ENCODE results near the gene ATG4C.
"Not testable (repeated sequence)": the region's sequence is repeated elsewhere in the genome, so short reads cannot be mapped to it uniquely, and the experiment has no call there.

Gene ATG4C

DNA sequence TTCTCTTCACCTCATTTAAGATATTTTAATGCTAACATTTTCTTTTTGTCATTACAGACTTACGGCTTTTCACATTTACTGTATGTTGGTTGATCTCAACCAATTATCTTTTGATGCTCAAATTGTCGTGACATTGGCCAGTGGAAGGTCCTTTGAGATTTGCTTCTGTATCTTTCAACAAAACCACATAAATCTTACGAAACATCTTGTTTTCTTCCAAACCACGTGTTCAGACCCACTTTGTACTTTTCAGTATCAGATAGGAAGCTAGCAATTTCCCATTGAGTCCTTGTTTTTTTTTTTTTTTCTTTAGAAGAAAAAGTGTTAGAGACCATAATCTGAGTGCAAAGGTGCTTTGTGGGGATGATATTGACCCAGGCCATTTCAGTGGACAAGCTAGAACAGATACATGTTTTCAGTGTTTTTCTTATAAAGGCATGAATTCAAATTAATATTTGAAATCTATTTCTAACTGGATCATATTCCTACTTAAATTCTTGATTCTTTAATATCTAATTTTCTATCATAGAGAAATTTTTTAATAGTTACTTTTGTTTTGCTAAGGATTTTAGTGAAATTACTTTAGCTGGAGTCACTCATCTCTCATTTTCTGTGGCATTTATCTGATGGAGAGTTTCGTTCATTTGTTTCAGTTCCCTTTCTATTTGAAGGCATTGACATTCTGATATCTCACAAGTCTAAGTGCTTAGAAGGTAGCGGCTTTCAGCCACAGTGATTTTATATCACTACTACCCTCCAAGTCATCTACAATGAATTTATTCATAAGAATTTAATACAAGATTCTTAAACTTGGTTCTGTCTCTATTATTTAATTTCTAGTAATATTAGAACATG, 26.7 kb downstream of the ATG4C start:
- Histone ChIP-seq H3K4me3 (ENCODE audit: low read depth in 1 of 2, low read length in 2 of 2) (no peak overlapping the region), H4K20me1 (ENCODE audit: insufficient read depth, low read length) (no peaks in the 10 kb centered on the region), H2AFZ (ENCODE audit: low read depth, low read length) (no peak overlapping the region), H3K36me3 (ENCODE audit: insufficient read depth, low read length) (peaks cover 20% of the 10 kb centered on the region; the same call in 1 of the 2 replicates), H3K9me3 (ENCODE audit: insufficient read depth, low read length, severe bottlenecking) (no peaks in the 10 kb centered on the region), H3K79me2 (ENCODE audit: insufficient read depth, low read length) (no peaks in the 10 kb centered on the region), H3K4me1 (ENCODE audit: insufficient read depth, low read length) (no peaks in the 10 kb centered on the region), H3K9ac (ENCODE audit: low read depth, low read length) (no peak overlapping the region), H3K27me3 (ENCODE audit: insufficient read depth, low read length, poor library complexity) (no peaks in the 10 kb centered on the region), H3K27ac (ENCODE audit: low read length) (no peak overlapping the region), H3K4me2 (ENCODE audit: insufficient read depth, low read length) (no peak overlapping the region)
- DNase-seq (no peak), ATAC-seq (ENCODE audit: insufficient read depth, low read depth) (no peak)
- no peak for TF ChIP-seq EZH2 (IDR thresholded peaks at IDR 0.05; ENCODE audit: borderline replicate concordance, low read depth, low read length, severe bottlenecking)
- TF ChIP-seq, protein P1, sequence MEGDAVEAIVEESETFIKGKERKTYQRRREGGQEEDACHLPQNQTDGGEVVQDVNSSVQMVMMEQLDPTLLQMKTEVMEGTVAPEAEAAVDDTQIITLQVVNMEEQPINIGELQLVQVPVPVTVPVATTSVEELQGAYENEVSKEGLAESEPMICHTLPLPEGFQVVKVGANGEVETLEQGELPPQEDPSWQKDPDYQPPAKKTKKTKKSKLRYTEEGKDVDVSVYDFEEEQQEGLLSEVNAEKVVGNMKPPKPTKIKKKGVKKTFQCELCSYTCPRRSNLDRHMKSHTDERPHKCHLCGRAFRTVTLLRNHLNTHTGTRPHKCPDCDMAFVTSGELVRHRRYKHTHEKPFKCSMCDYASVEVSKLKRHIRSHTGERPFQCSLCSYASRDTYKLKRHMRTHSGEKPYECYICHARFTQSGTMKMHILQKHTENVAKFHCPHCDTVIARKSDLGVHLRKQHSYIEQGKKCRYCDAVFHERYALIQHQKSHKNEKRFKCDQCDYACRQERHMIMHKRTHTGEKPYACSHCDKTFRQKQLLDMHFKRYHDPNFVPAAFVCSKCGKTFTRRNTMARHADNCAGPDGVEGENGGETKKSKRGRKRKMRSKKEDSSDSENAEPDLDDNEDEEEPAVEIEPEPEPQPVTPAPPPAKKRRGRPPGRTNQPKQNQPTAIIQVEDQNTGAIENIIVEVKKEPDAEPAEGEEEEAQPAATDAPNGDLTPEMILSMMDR (IDR thresholded peaks at IDR 0.05; ENCODE audit: borderline replicate concordance, extremely low read depth, low read length, poor library complexity, severe bottlenecking) = no peak

DNA sequence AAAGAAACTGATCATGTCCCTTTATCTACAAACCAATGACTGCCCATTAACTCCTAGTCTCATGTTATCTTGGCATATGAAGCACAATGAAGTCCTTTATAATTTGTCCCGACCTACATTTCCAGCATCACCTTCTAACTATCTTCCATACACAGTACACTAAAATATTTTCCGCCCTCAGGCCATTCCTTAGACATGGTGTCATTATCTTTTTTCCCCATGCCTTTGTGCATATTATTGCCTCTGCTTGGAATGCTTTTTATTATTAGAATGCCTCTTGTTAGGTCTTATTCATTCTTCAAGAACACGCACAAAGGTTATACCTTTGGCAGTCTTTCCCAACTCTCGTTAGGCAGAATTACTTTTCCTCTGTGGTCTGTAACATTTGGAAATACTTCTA, 39.6 kb downstream of the ATG4C start:
- no peaks in the 10 kb centered on the region for H3K9me3 ChIP-seq (ENCODE audit: insufficient read depth, low read length, severe bottlenecking)
- H3K27me3 ChIP-seq (ENCODE audit: insufficient read depth, low read length, poor library complexity) = no peaks in the 10 kb centered on the region
- no peak overlapping the region for H3K9ac ChIP-seq (ENCODE audit: low read depth, low read length)
- no peak overlapping the region for H3K4me2 ChIP-seq (ENCODE audit: insufficient read depth, low read length)
- H4K20me1 ChIP-seq (ENCODE audit: insufficient read depth, low read length) = no peaks in the 10 kb centered on the region
- no peak overlapping the region for H2AFZ ChIP-seq (ENCODE audit: low read depth, low read length)
- TF ChIP-seq, protein P1 (IDR thresholded peaks at IDR 0.05; ENCODE audit: borderline replicate concordance, extremely low read depth, low read length, poor library complexity, severe bottlenecking) = no peak
- no peak for TF ChIP-seq EZH2 (IDR thresholded peaks at IDR 0.05; ENCODE audit: borderline replicate concordance, low read depth, low read length, severe bottlenecking)
- no peaks in the 10 kb centered on the region for H3K4me1 ChIP-seq (ENCODE audit: insufficient read depth, low read length)
- no peak overlapping the region for H3K4me3 ChIP-seq (ENCODE audit: low read depth in 1 of 2, low read length in 2 of 2)
- H3K36me3 ChIP-seq (ENCODE audit: insufficient read depth, low read length) = peaks cover 3% of the 10 kb centered on the region; the same call in 1 of the 2 replicates
- ATAC-seq (ENCODE audit: insufficient read depth, low read depth) (no peak), DNase-seq (no peak)
- no peak overlapping the region for H3K27ac ChIP-seq (ENCODE audit: low read length)
- no peaks in the 10 kb centered on the region for H3K79me2 ChIP-seq (ENCODE audit: insufficient read depth, low read length)

DNA sequence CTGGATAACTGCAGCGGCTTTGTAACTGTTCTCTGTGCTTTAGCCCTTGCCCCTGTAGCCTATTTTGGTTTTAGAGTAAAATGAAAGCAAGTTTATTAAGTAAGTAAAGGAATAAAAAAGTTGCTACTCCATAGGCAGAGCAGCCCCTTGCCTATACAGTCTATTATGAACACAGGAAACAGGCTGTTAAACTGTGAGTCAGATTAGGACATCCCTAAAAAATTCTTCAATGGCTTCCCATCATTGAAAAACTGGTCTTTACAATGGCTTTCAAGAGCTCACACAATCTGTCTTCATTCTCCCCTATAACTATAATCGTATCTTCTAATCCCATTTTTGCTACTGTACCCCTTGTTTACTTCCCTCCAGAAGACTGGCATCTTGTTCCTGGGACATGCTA, 43.0 kb downstream of the ATG4C start:
- H3K4me3 ChIP-seq (ENCODE audit: low read depth in 1 of 2, low read length in 2 of 2) = no peak overlapping the region
- H3K4me2 ChIP-seq (ENCODE audit: insufficient read depth, low read length) = no peak overlapping the region
- no peaks in the 10 kb centered on the region for H3K36me3 ChIP-seq (ENCODE audit: insufficient read depth, low read length)
- no peak overlapping the region for H3K9ac ChIP-seq (ENCODE audit: low read depth, low read length)
- no peaks in the 10 kb centered on the region for H3K4me1 ChIP-seq (ENCODE audit: insufficient read depth, low read length)
- H3K79me2 ChIP-seq (ENCODE audit: insufficient read depth, low read length) = no peaks in the 10 kb centered on the region
- no peak overlapping the region for H2AFZ ChIP-seq (ENCODE audit: low read depth, low read length)
- no peak overlapping the region for H3K27ac ChIP-seq (ENCODE audit: low read length)
- ATAC-seq (ENCODE audit: insufficient read depth, low read depth) = no peak
- no peaks in the 10 kb centered on the region for H3K9me3 ChIP-seq (ENCODE audit: insufficient read depth, low read length, severe bottlenecking)
- no peak for TF ChIP-seq EZH2 (IDR thresholded peaks at IDR 0.05; ENCODE audit: borderline replicate concordance, low read depth, low read length, severe bottlenecking)
- TF ChIP-seq, protein P1 (IDR thresholded peaks at IDR 0.05; ENCODE audit: borderline replicate concordance, extremely low read depth, low read length, poor library complexity, severe bottlenecking) = no peak
- no peak for DNase-seq
- H4K20me1 ChIP-seq (ENCODE audit: insufficient read depth, low read length) = no peaks in the 10 kb centered on the region
- no peaks in the 10 kb centered on the region for H3K27me3 ChIP-seq (ENCODE audit: insufficient read depth, low read length, poor library complexity)

DNA sequence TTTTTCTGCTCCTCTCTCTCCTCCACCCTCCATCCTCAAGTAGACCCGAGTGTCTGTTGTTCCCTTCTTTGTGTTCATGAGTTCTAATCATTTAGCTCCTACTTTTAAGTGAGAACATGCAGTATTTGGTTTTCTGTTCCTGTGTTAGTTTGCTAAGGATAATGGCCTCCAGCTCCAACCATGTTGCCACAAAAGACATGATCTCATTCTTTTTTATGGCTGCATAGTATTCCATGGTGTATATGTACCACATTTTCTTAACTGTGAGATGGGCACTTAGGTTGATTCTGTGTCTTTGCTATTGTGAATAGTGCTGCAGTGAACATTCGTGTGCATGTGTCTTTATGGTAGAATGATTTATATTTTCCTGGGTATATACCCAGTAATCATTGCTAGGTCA, 43.9 kb downstream of the ATG4C start:
- H3K4me1 ChIP-seq (ENCODE audit: insufficient read depth, low read length); H3K9me3 ChIP-seq (ENCODE audit: insufficient read depth, low read length, severe bottlenecking); ATAC-seq (ENCODE audit: insufficient read depth, low read depth); H3K27me3 ChIP-seq (ENCODE audit: insufficient read depth, low read length, poor library complexity); H3K36me3 ChIP-seq (ENCODE audit: insufficient read depth, low read length); H3K27ac ChIP-seq (ENCODE audit: low read length); DNase-seq; H4K20me1 ChIP-seq (ENCODE audit: insufficient read depth, low read length); H3K9ac ChIP-seq (ENCODE audit: low read depth, low read length); H2AFZ ChIP-seq (ENCODE audit: low read depth, low read length); H3K4me3 ChIP-seq (ENCODE audit: low read depth in 1 of 2, low read length in 2 of 2); H3K79me2 ChIP-seq (ENCODE audit: insufficient read depth, low read length); H3K4me2 ChIP-seq (ENCODE audit: insufficient read depth, low read length): not testable (repeated sequence)

All from DND-41 (cell line).